Esophagus (tissue), 2 donors: ENCODE data around the gene OOSP1. TPM values are rescaled to one million over a fixed set of nuclear protein-coding genes. Genes with fewer than 3 reads are reported as not detected.

ENCODE experiments used
- H3K27ac ChIP-seq, 2 donors: one replicate each; pipeline ENCODE4 v1.5.1; 2013; ENCODE audit warnings: low read depth in 2 of 2, mild to moderate bottlenecking in 2 of 2, inconsistent platforms in 1 of 2, low read length in 1 of 2, moderate library complexity in 1 of 2
- H3K27me3 ChIP-seq, 2 donors: one replicate each; pipeline ENCODE4 v1.6.1; 2013; ENCODE audit warnings: low read length in 2 of 2, control low read depth in 1 of 2, mild to moderate bottlenecking in 1 of 2; ENCODE audit not compliant: insufficient read depth in 2 of 2, control insufficient read depth in 1 of 2
- H3K36me3 ChIP-seq, 2 donors: one replicate each; pipeline ENCODE4 v1.6.1; 2013; ENCODE audit warnings: low read length in 1 of 2; ENCODE audit not compliant: control insufficient read depth in 2 of 2, insufficient read depth in 2 of 2
- H3K4me1 ChIP-seq, 2 donors: one replicate each; pipeline ENCODE4 v1.6.1; 2013; ENCODE audit warnings: low read length in 1 of 2; ENCODE audit not compliant: control insufficient read depth in 2 of 2, insufficient read depth in 2 of 2
- H3K4me3 ChIP-seq, 2 donors: one replicate each; pipeline ENCODE4 v1.5.1; 2013; ENCODE audit warnings: low read length in 2 of 2, mild to moderate bottlenecking in 2 of 2, low read depth in 1 of 2, moderate library complexity in 1 of 2
- H3K9me3 ChIP-seq, 2 donors: one replicate each; pipeline ENCODE4 v1.6.1; 2013; ENCODE audit warnings: mild to moderate bottlenecking in 2 of 2, low read depth in 1 of 2, low read length in 1 of 2, moderate library complexity in 1 of 2; ENCODE audit not compliant: control insufficient read depth in 2 of 2, insufficient read depth in 1 of 2
- WGBS, 2 donors: extraction: QIAGEN DNeasy Blood & Tissue Kit; methylation state at CpG; one replicate each; pipeline ENCODE4 v1.1.7; 2013; 5-methylcytosine and 5-hydroxymethylcytosine counted together
- polyA plus RNA-seq, 2 donors: library from polyadenylated mRNA; stranded (reverse); fragments of 200-250 nt; gene quantifications; one replicate each; pipeline ENCODE4 v1.2.3, GENCODE V29; 2013
- donor health status: healthy with polysubstance abuse.
- donor health status: Bipolar disorder and iron deficiency.

The OOSP1 gene
- polyA plus RNA-seq, 2 donors: not detected

- Histone ChIP-seq H3K4me3 (no peak overlapping the region), H3K9me3 (no peaks in the 10 kb centered on the region), H3K27me3 (no peaks in the 10 kb centered on the region), H3K27ac (no peak overlapping the region), H3K36me3 (no peaks in the 10 kb centered on the region), H3K4me1 (no peaks in the 10 kb centered on the region)
- WGBS, 2 donors: 65 to 73% methylated on average over 3 of the region's 3 CpGs
These were observed 16.1 kb downstream of the OOSP1 start for GRCh38 chr11:59954219-59954847.

DNA sequence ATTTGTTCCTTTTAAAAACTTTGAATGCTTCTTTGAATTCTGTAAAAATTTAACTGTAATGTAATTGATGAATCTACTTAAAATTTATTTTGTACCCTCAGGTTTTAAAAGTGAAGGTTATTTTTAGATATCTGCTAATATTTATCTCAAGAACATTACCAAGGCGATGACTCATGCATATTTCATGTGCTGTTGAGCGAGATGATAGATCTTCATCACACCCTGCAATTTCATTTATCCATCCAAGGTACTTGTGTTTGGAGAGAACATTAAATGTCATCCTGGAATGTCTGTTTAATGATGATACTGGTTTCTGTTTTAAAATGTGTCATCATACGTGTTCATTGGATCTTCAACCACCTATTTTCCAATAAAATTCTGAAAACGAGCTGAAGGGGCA is 18.9 kb downstream of the OOSP1 start:
- no peaks in the 10 kb centered on the region for H3K4me1 ChIP-seq
- H3K36me3 ChIP-seq: no peaks in the 10 kb centered on the region
- no peak overlapping the region for H3K27ac ChIP-seq
- H3K27me3 ChIP-seq: no peaks in the 10 kb centered on the region
- H3K4me3 ChIP-seq: no peak overlapping the region
- whole genome bisulfite sequencing, 2 donors: 57 to 69% methylated on average over 4 of the region's 4 CpGs
- H3K9me3 ChIP-seq: no peaks in the 10 kb centered on the region

DNA sequence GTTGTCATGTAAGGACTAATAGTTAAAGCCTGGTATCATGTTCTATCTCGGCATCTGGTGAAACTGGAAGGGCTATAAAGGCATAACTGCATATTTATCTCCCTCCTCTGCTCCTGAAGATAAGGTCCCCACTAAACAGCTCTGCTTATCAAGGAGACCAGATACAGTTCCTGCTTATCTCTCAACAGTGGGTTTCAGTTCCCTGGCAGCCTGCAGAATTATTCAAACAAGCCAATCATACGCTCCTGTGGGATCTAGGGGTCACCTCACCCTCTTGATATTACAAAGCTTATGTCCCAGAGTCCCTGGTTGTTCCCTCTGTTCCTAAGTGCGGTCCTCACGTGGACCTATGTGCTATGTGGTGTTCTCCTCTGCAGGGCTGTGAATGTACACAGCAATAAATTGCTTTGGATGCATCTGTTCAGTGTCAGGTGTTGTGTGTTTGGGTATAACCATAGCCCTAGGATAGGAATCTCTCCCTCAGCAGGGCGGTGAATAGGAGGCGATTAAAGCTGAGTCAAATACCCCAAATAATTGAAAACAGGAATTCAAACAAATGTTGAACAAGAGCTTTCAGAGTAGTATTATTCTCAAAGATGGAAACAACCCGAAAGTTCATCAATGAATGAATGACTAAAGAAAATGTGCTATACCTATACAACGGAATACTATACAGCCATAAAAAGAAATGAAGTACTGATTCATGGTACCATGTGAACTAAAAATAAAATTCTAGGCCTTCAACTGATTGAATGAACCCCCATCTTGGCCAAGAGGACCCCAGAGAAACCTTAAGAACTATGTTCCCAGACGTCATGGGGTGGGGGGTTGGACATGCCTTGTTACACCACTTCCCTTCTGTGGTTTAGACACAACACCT is 22.5 kb downstream of the OOSP1 start:
- Histone ChIP-seq H3K27ac (no peak overlapping the region), H3K27me3 (no peaks in the 10 kb centered on the region), H3K9me3 (no peaks in the 10 kb centered on the region), H3K4me1 (no peaks in the 10 kb centered on the region), H3K36me3 (no peaks in the 10 kb centered on the region), H3K4me3 (no peak overlapping the region)
- 71 to 77% methylated on average over 9 of the region's 9 CpGs for WGBS, 2 donors

GRCh38 chr11:59962107-59962482 is 23.9 kb downstream of the OOSP1 start:
- no peak overlapping the region for H3K4me3 ChIP-seq
- no peak overlapping the region for H3K27ac ChIP-seq
- no peaks in the 10 kb centered on the region for H3K4me1 ChIP-seq
- no peaks in the 10 kb centered on the region for H3K36me3 ChIP-seq
- 66 to 76% methylated on average over 2 of the region's 2 CpGs for WGBS, 2 donors
- no peaks in the 10 kb centered on the region for H3K27me3 ChIP-seq
- H3K9me3 ChIP-seq: no peaks in the 10 kb centered on the region

- Histone ChIP-seq H3K36me3 (no peaks in the 10 kb centered on the region), H3K4me1 (no peaks in the 10 kb centered on the region), H3K27me3 (no peaks in the 10 kb centered on the region), H3K27ac (no peak within 1 kb of the TSS), H3K4me3 (no peak within 1 kb of the TSS), H3K9me3 (no peaks in the 10 kb centered on the region)
- WGBS, 2 donors: 79 to 84% methylated on average over 3 of the region's 3 CpGs
These were observed 25.5 kb downstream of the OOSP1 start, which contains the start of gene OOSP4A for GRCh38 chr11:59963733-59964132. TSS of gene OOSP4A (plus strand) at chr11:59964033. CDS start at chr11:59964033, 0 bp downstream.

- no peaks in the 10 kb centered on the region for H3K27me3 ChIP-seq
- H3K9me3 ChIP-seq: no peaks in the 10 kb centered on the region
- H3K27ac ChIP-seq: no peak overlapping the region
- no peaks in the 10 kb centered on the region for H3K36me3 ChIP-seq
- WGBS, 2 donors: 62 to 64% methylated on average over 7 of the region's 7 CpGs
- H3K4me1 ChIP-seq: no peaks in the 10 kb centered on the region
- no peak overlapping the region for H3K4me3 ChIP-seq
These were observed 27.2 kb downstream of the OOSP1 start for GRCh38 chr11:59965424-59965823.

DNA sequence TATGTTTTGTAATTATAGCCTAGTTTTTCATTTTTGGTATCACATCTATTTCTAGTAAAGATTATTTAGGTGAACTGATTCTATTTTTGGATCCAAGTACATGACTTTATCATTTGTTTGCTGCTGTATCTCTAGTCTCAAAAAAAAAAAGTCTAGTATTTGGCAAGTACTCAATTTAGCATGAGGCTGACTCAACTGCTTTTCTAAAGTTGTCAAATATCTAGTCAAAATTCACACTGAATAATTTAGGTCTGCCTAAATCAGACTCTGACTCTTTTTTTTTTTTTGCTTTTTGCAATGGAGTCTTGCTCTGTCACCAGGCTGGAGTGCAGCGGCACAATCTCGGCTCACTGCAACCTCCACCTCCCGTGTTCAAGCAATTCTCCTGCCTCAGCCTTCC is 28.0 kb downstream of the OOSP1 start:
- Histone ChIP-seq H3K9me3 (no peaks in the 10 kb centered on the region), H3K36me3 (no peaks in the 10 kb centered on the region), H3K4me1 (no peaks in the 10 kb centered on the region), H3K4me3 (no peak overlapping the region), H3K27ac (no peak overlapping the region), H3K27me3 (no peaks in the 10 kb centered on the region)
- WGBS, 2 donors: 95% methylated on average over 3 of the region's 3 CpGs

- no peaks in the 10 kb centered on the region for H3K27me3 ChIP-seq
- H3K9me3 ChIP-seq: no peaks in the 10 kb centered on the region
- 82 to 84% methylated on average over 3 of the region's 3 CpGs for WGBS, 2 donors
- H3K27ac ChIP-seq: no peak overlapping the region
- no peak overlapping the region for H3K4me3 ChIP-seq
- H3K36me3 ChIP-seq: no peaks in the 10 kb centered on the region
- no peaks in the 10 kb centered on the region for H3K4me1 ChIP-seq
These were observed 29.6 kb downstream of the OOSP1 start for GRCh38 chr11:59967677-59968394.

DNA sequence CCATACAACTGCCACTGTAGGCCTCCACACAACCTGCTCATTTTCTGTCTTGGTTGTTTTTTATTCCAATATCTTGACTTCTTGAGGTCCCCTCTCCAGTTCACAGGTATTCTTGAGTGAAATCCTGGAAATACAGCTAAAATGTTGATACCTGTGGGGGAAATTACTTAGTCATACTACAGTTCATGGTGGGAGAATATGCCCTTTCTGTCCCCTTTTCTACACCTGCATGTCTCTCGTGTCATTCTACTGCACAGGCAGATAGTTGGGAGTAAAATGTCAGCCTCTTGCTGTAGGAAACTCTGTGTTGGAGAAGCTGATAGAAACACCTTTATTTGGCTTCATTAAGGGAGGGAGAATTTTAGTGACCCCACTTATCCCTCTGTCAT is 30.2 kb downstream of the OOSP1 start:
- Histone ChIP-seq H3K9me3 (no peaks in the 10 kb centered on the region), H3K36me3 (no peaks in the 10 kb centered on the region), H3K4me1 (no peaks in the 10 kb centered on the region), H3K4me3 (no peak overlapping the region), H3K27ac (no peak overlapping the region), H3K27me3 (no peaks in the 10 kb centered on the region)
- WGBS, 2 donors: 80 to 81% methylated on average over 1 of the region's 1 CpG
